Measurements from ENCODE around the gene AOX1. TPM values are rescaled to one million over a fixed set of nuclear protein-coding genes. Genes with fewer than 3 reads are reported as not detected.

The AOX1 gene
- total and polyA plus RNA-seq, 2 of the 8 experiments (the other 6 are each of a cell fraction or from before 2014, with no cell fraction given), result 5.6 to 8.3 TPM

DNA sequence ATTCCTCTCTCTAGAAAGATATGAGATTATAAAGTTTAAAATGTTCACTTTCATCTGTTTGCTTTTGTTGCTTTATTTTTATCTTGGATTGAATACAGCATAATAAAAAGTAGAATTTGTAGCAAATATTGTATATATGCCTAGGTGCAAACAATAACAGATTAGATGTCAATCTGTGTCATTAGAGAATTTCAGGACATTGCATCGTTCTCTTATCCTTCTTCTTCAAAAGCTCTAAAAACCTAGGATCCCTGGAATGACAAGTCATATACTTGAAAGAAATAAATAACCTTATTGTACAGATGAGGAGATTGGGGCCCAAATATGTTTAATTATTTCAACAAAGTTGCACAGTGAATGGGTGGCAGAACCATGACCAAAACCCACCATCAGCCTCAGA, 123.1 kb downstream of the AOX1 start:
- no peak overlapping the region for H3K18ac ChIP-seq (ENCODE audit: extremely low read depth, low read length)
- peaks cover 0 to 9% (median 2%) of the 10 kb centered on the region in 4 experiments; a peak in 2 of 7 replicates for H3K4me1 ChIP-seq (replicated peaks in 1 of 4; ENCODE audit: control insufficient read depth in 3 of 4, insufficient read depth in 4 of 4, low read length in 3 of 4)
- ChIA-PET POLR2A (ENCODE audit: partially characterized antibody) (no interaction called here), CTCF (ENCODE audit: partially characterized antibody) (interaction anchor here (6.4 kb wide), 1 partner anchor 26 kb away, joined by 130 read pairs; no protein-coding TSS in a partner anchor)
- H2BK15ac ChIP-seq (ENCODE audit: low read length), result no peak overlapping the region
- no peak overlapping the region for H2BK5ac ChIP-seq (ENCODE audit: low read depth, low read length)
- WGBS, 2 experiments (ENCODE audit: extremely low coverage in 1 of 2, insufficient coverage in 1 of 2, insufficient read length in 1 of 2, insufficient replicate concordance in 2 of 2, low coverage in 1 of 2, low lambda C conversion rate in 2 of 2, missing lambda C conversion rate in 1 of 2), result 81% methylated on average over 1 of the region's 1 CpG; no CpG with 5 or more reads in 1 of the 2 experiments
- H3K79me2 ChIP-seq (ENCODE audit: control insufficient read depth in 1 of 2, insufficient read depth in 2 of 2, low read length in 2 of 2), result no peaks in the 10 kb centered on the region
- no peak overlapping the region for H3K4me3 ChIP-seq (ENCODE audit: extremely low read depth in 1 of 4, insufficient read depth in 2 of 4, low read depth in 3 of 4, low read length in 4 of 4)
- FAIRE-seq (no peak), DNase-seq (ENCODE audit: low read depth in 1 of 2, low spot score in 2 of 2) (no peak)
- H3K4me2 ChIP-seq (ENCODE audit: insufficient read depth in 1 of 2, low read depth in 2 of 2, low read length in 2 of 2), result no peak overlapping the region
- no peak overlapping the region for H2BK120ac ChIP-seq (replicated peaks; ENCODE audit: low read depth, low read length)
- no peak overlapping the region for H3K23ac ChIP-seq (ENCODE audit: insufficient read length)
- no peak overlapping the region for H2BK20ac ChIP-seq (ENCODE audit: low read length)
- no peak overlapping the region for H2AFZ ChIP-seq (ENCODE audit: low read length)
- H3K9ac ChIP-seq (replicated peaks in 1 of 4; ENCODE audit: extremely low read depth in 1 of 4, low read depth in 3 of 4, low read length in 3 of 4), result no peak overlapping the region
- H3K9me3 ChIP-seq (ENCODE audit: insufficient read depth in 2 of 2, low read depth in 1 of 2, low read length in 1 of 2), result no peaks in the 10 kb centered on the region
- no peaks in the 10 kb centered on the region for H3K23me2 ChIP-seq (ENCODE audit: low read depth, low read length)
- no peak overlapping the region for H3K27ac ChIP-seq (ENCODE audit: low read depth, low read length)
- no peaks in the 10 kb centered on the region for H3K79me1 ChIP-seq (ENCODE audit: low read depth, low read length)
- no peaks in the 10 kb centered on the region for H3K27me3 ChIP-seq (replicated peaks in 1 of 4; ENCODE audit: control insufficient read depth in 3 of 4, extremely low read depth in 1 of 4, insufficient read depth in 3 of 4, low read length in 3 of 4)
- no peak overlapping the region for H2BK12ac ChIP-seq (ENCODE audit: low read depth, low read length)
- no peak overlapping the region for H2AK5ac ChIP-seq (ENCODE audit: low read depth, low read length)
- no peak overlapping the region for H4K5ac ChIP-seq (ENCODE audit: insufficient read length, low read depth, low read length)
- no peak overlapping the region for H4K8ac ChIP-seq (ENCODE audit: extremely low read depth, insufficient read depth, low read length)
- no peak overlapping the region for H3K14ac ChIP-seq (ENCODE audit: insufficient read length)
- no peak overlapping the region for H3K56ac ChIP-seq (replicated peaks; ENCODE audit: insufficient read length, low read depth, low read length)
- no peaks in the 10 kb centered on the region for H4K20me1 ChIP-seq (replicated peaks in 1 of 2; ENCODE audit: control insufficient read depth in 1 of 2, insufficient read depth in 2 of 2, low read length in 2 of 2)
- TF ChIP-seq BACH1 (IDR thresholded peaks at IDR 0.05; ENCODE audit: low read length) (no peak), ATF2 (IDR thresholded peaks at IDR 0.05; ENCODE audit: low read length) (no peak), SIRT6 (IDR thresholded peaks at IDR 0.05; ENCODE audit: low read length) (no peak), CTCF (IDR thresholded peaks at IDR 0.05; ENCODE audit: control extremely low read depth in 1 of 3, insufficient read depth in 1 of 3, low read depth in 1 of 3, low read length in 3 of 3) (no peak), CHD2 (IDR thresholded peaks at IDR 0.05; ENCODE audit: low read length) (no peak), NRF1 (IDR thresholded peaks at IDR 0.05; ENCODE audit: low read depth, low read length) (no peak), BCL11A (IDR thresholded peaks at IDR 0.05; ENCODE audit: low read depth in 2 of 2, low read length in 2 of 2) (no peak)
- TF ChIP-seq, protein P1, sequence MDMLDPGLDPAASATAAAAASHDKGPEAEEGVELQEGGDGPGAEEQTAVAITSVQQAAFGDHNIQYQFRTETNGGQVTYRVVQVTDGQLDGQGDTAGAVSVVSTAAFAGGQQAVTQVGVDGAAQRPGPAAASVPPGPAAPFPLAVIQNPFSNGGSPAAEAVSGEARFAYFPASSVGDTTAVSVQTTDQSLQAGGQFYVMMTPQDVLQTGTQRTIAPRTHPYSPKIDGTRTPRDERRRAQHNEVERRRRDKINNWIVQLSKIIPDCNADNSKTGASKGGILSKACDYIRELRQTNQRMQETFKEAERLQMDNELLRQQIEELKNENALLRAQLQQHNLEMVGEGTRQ (IDR thresholded peaks at IDR 0.05; ENCODE audit: low read length), result no peak
- H3K4ac ChIP-seq (replicated peaks; ENCODE audit: insufficient read length, low read depth, low read length), result no peak overlapping the region
- H3K36me3 ChIP-seq (ENCODE audit: control insufficient read depth in 2 of 4, insufficient read depth in 4 of 4, low read length in 3 of 4), result no peaks in the 10 kb centered on the region
- no peak overlapping the region for H4K91ac ChIP-seq (replicated peaks; ENCODE audit: insufficient read length, low read length)
